HepG2 (cell line): ENCODE data around the gene AMBRA1. TPM values are rescaled to one million over a fixed set of nuclear protein-coding genes. Genes with fewer than 3 reads are reported as not detected.

Source experiments
- BRD4 ChIP-seq: sonication (generic); formaldehyde crosslinking; IDR thresholded peaks from 2 replicates; pipeline ENCODE4 v1.4.0; 2020; ENCODE audit warnings: missing genetic modification reagents
- FOSL1 ChIP-seq: sonication (generic); formaldehyde crosslinking; IDR thresholded peaks from 2 replicates; pipeline ENCODE4 v1.9.0; 2021; ENCODE audit warnings: missing genetic modification reagents, borderline replicate concordance
- FOXP1 ChIP-seq, 2 experiments: fragments of 450-650 bp in 1 of 2; IDR thresholded peaks; 2 replicates each; pipeline ENCODE4 v1.6.1; 2017 to 2018; ENCODE audit warnings: antibody characterized with exemption in 1 of 2
- HOXA7 ChIP-seq: sonication (generic); formaldehyde crosslinking; IDR thresholded peaks from 2 replicates; pipeline ENCODE4 v1.8.1; 2022; ENCODE audit warnings: mild to moderate bottlenecking, missing genetic modification reagents, moderate library complexity
- MED1 ChIP-seq: sonication (generic); formaldehyde crosslinking; IDR thresholded peaks from 2 replicates; pipeline ENCODE4 v1.4.0; 2020; ENCODE audit warnings: missing genetic modification reagents
- MYNN ChIP-seq: sonication (generic); formaldehyde crosslinking; IDR thresholded peaks from 2 replicates; pipeline ENCODE4 v1.4.0; 2020; ENCODE audit warnings: mild to moderate bottlenecking, low read depth, missing genetic modification reagents
- NCOR1 ChIP-seq: fragments of 200-600 bp; sonication (generic); IDR thresholded peaks from 2 replicates; pipeline ENCODE4 v1.7.0; 2017; ENCODE audit warnings: antibody characterized with exemption, low read length, borderline replicate concordance
- NONO ChIP-seq, 2 experiments: fragments of 450-650 bp in 1 of 2; sonication (generic) in 1 of 2; formaldehyde crosslinking in 1 of 2; IDR thresholded peaks in 1 of 2; conservative IDR thresholded peaks in 1 of 2; 2 replicates each; pipeline versions ENCODE4 v1.6.1 to v1.8.0; 2017 to 2022; ENCODE audit warnings: mild to moderate bottlenecking in 1 of 2, missing genetic modification reagents in 1 of 2, moderate library complexity in 1 of 2
- POGZ ChIP-seq: sonication (generic); formaldehyde crosslinking; IDR thresholded peaks from 2 replicates; pipeline ENCODE4 v1.4.0; 2020; ENCODE audit warnings: mild to moderate bottlenecking, missing genetic modification reagents
- RBAK ChIP-seq: sonication (generic); formaldehyde crosslinking; IDR thresholded peaks from 2 replicates; pipeline ENCODE4 v1.5.1; 2020; ENCODE audit warnings: mild to moderate bottlenecking, missing genetic modification reagents
- RFX5 ChIP-seq: IDR thresholded peaks from 2 replicates; pipeline ENCODE4 v1.6.1; 2011; ENCODE audit warnings: low read depth, low read length, improper control_type of control experiment
- SMARCC2 ChIP-seq: fragments of 450-650 bp; IDR thresholded peaks from 2 replicates; pipeline ENCODE4 v1.6.1; 2017; ENCODE audit warnings: antibody characterized with exemption, mild to moderate bottlenecking
- SOX6 ChIP-seq, 2 experiments: fragments of 450-650 bp in 1 of 2; sonication (generic) in 1 of 2; formaldehyde crosslinking in 1 of 2; IDR thresholded peaks; 2 replicates each; pipeline versions ENCODE4 v1.4.0 to v1.6.1; 2017 to 2020; ENCODE audit warnings: antibody characterized with exemption in 1 of 2, mild to moderate bottlenecking in 1 of 2, missing genetic modification reagents in 1 of 2
- TOPORS ChIP-seq: sonication (generic); formaldehyde crosslinking; IDR thresholded peaks from 2 replicates; pipeline ENCODE4 v1.8.0; 2023; ENCODE audit warnings: mild to moderate bottlenecking, missing genetic modification reagents
- ZIK1 ChIP-seq: sonication (generic); formaldehyde crosslinking; IDR thresholded peaks from 2 replicates; pipeline ENCODE4 v1.5.0; 2020; ENCODE audit warnings: mild to moderate bottlenecking, low read depth, missing genetic modification reagents, borderline replicate concordance
- ZNF180 ChIP-seq: sonication (generic); formaldehyde crosslinking; IDR thresholded peaks from 2 replicates; pipeline ENCODE4 v1.4.0; 2020; ENCODE audit warnings: low read depth, missing genetic modification reagents, borderline replicate concordance
- ZNF512B ChIP-seq: sonication (generic); formaldehyde crosslinking; IDR thresholded peaks from 2 replicates; pipeline ENCODE4 v1.5.1; 2020; ENCODE audit warnings: missing genetic modification reagents, mild to moderate bottlenecking, borderline replicate concordance
- polyA plus RNA-seq, 8 experiments: library from polyadenylated mRNA; depleted of rRNA in 3 of 8; stranded (reverse) in 7 of 8; unstranded in 1 of 8; fragments of >200 nt; fragmentation: Illumina TruSeq in 4 of 8; extraction: Trizol in 4 of 8; gene quantifications; 2 replicates each; pipeline versions ENCODE4 v1.2.1 to v1.2.3, GENCODE V29; 2011 to 2016; ENCODE audit warnings: low read depth in 4 of 8, missing spikeins in 1 of 8, mixed read lengths in 1 of 8; ENCODE audit not compliant: insufficient read depth in 1 of 8
- total RNA-seq, 5 experiments: library from RNA; depleted of rRNA; stranded (reverse); fragments of >200 nt; fragmentation: Illumina TruSeq; extraction: Trizol; gene quantifications; 2 replicates each; pipeline ENCODE4 v1.2.3, GENCODE V29; 2016; ENCODE audit warnings: low read depth in 1 of 5
- TF ChIP-seq, protein P1 (sequence below): sonication (generic); formaldehyde crosslinking; IDR thresholded peaks from 2 replicates; pipeline ENCODE4 v1.4.0; 2020; ENCODE audit warnings: missing genetic modification reagents
- TF ChIP-seq, protein P2 (sequence below): IDR thresholded peaks from 2 replicates; pipeline ENCODE4 v1.6.1; 2018; ENCODE audit warnings: missing genetic modification reagents, mild to moderate bottlenecking, missing compliant biosample characterization
- TF ChIP-seq, protein P3 (sequence below): IDR thresholded peaks from 2 replicates; pipeline ENCODE4 v1.6.1; 2016; ENCODE audit warnings: mild to moderate bottlenecking

AMBRA1 gene
- total and polyA plus RNA-seq, 2 of the 13 experiments (the other 11 are each of a cell fraction or from before 2014, with no cell fraction given) = 15.7 to 26.0 TPM

- TF ChIP-seq, protein P1, sequence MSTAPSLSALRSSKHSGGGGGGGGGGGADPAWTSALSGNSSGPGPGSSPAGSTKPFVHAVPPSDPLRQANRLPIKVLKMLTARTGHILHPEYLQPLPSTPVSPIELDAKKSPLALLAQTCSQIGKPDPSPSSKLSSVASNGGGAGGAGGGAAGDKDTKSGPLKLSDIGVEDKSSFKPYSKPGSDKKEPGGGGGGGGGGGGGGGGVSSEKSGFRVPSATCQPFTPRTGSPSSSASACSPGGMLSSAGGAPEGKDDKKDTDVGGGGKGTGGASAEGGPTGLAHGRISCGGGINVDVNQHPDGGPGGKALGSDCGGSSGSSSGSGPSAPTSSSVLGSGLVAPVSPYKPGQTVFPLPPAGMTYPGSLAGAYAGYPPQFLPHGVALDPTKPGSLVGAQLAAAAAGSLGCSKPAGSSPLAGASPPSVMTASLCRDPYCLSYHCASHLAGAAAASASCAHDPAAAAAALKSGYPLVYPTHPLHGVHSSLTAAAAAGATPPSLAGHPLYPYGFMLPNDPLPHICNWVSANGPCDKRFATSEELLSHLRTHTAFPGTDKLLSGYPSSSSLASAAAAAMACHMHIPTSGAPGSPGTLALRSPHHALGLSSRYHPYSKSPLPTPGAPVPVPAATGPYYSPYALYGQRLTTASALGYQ (CRISPR knock-in tag) = peak; percentile 70; the same call in 1 of the 2 replicates
- TF ChIP-seq HOXA7 = no peak
- TF ChIP-seq ZIK1 = no peak
- no peak for TF ChIP-seq RBAK
- no peak for TF ChIP-seq SMARCC2
- TF ChIP-seq POGZ (CRISPR knock-in tag) = no peak
- peak; percentile 66 for TF ChIP-seq MED1 (CRISPR knock-in tag)
- TF ChIP-seq SOX6 (IDR thresholded peaks at IDR 0.05) = no peak
- peak; percentile 70 for TF ChIP-seq SOX6 (CRISPR knock-in tag; IDR thresholded peaks at IDR 0.05)
- TF ChIP-seq, protein P2, sequence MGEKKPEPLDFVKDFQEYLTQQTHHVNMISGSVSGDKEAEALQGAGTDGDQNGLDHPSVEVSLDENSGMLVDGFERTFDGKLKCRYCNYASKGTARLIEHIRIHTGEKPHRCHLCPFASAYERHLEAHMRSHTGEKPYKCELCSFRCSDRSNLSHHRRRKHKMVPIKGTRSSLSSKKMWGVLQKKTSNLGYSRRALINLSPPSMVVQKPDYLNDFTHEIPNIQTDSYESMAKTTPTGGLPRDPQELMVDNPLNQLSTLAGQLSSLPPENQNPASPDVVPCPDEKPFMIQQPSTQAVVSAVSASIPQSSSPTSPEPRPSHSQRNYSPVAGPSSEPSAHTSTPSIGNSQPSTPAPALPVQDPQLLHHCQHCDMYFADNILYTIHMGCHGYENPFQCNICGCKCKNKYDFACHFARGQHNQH = no peak
- TF ChIP-seq NONO (IDR thresholded peaks at IDR 0.05) = no peak
- no peak for TF ChIP-seq NONO (CRISPR knock-in tag; conservative IDR thresholded peaks at IDR 0.05)
- TF ChIP-seq NCOR1 = peak; percentile 73
- TF ChIP-seq, protein P3, sequence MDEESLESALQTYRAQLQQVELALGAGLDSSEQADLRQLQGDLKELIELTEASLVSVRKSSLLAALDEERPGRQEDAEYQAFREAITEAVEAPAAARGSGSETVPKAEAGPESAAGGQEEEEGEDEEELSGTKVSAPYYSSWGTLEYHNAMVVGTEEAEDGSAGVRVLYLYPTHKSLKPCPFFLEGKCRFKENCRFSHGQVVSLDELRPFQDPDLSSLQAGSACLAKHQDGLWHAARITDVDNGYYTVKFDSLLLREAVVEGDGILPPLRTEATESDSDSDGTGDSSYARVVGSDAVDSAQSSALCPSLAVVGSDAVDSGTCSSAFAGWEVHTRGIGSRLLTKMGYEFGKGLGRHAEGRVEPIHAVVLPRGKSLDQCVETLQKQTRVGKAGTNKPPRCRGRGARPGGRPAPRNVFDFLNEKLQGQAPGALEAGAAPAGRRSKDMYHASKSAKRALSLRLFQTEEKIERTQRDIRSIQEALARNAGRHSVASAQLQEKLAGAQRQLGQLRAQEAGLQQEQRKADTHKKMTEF (CRISPR knock-in tag) = peak; percentile 32; the same call in 1 of the 2 replicates
- no peak for TF ChIP-seq ZNF180 (CRISPR knock-in tag)
- no peak for TF ChIP-seq MYNN
- TF ChIP-seq ZNF512B = no peak
- TF ChIP-seq TOPORS (CRISPR knock-in tag) = no peak
- no peak for TF ChIP-seq FOSL1 (CRISPR knock-in tag)
- no peak for TF ChIP-seq FOXP1 (IDR thresholded peaks at IDR 0.05)
- TF ChIP-seq FOXP1 (CRISPR knock-in tag; IDR thresholded peaks at IDR 0.05) = peak; percentile 27; the same call in 1 of the 2 replicates
- no peak for TF ChIP-seq RFX5
- TF ChIP-seq BRD4 (CRISPR knock-in tag) = no peak
Measured at GRCh38 chr11:46597155-46597554, 3.3 kb upstream of the AMBRA1 start (continued).
